ENCODE results near the gene IFI30. TPM values are rescaled to one million over a fixed set of nuclear protein-coding genes. Genes with fewer than 3 reads are reported as not detected.

The IFI30 gene
- total RNA-seq, 1 experiment from 2014 or later: 20.2 TPM

- Mint-ChIP-seq H3K36me3 (peaks cover 30% of the 10 kb centered on the region), H3K9me3 (no peaks in the 10 kb centered on the region), H3K4me3 (peak overlapping the region; percentile 41), H3K27ac (peak overlapping the region; percentile 63), H3K4me1 (peaks cover 15% of the 10 kb centered on the region), H3K27me3 (ENCODE audit: low read depth) (no peaks in the 10 kb centered on the region)
- DNase-seq (ENCODE audit: low spot score): no peak
- POLR2A ChIA-PET: no interaction called here
- TF ChIP-seq SMAD4 (CRISPR knock-in tag; IDR thresholded peaks at IDR 0.05) (no peak), ETV6 (CRISPR knock-in tag; IDR thresholded peaks at IDR 0.05) (no peak), IRF1 (CRISPR knock-in tag; IDR thresholded peaks at IDR 0.05) (no peak), JAZF1 (CRISPR knock-in tag; IDR thresholded peaks at IDR 0.05) (no peak), RORB (CRISPR knock-in tag; IDR thresholded peaks at IDR 0.05) (no peak), E2F5 (CRISPR knock-in tag; IDR thresholded peaks at IDR 0.05) (no peak), HMGA2 (CRISPR knock-in tag; IDR thresholded peaks at IDR 0.05) (no peak), ZNF263 (CRISPR knock-in tag; IDR thresholded peaks at IDR 0.05; ENCODE audit: low read depth) (no peak), ZMAT4 (CRISPR knock-in tag; IDR thresholded peaks at IDR 0.05) (no peak)
- no peak for ATAC-seq
- CTCF ChIA-PET: interaction anchor here (1.0 to 9.7 kb wide), 5 partner anchors 18 to 77 kb away, joined by 5 to 369 read pairs (median 57); partner anchors contain the start of gene JUND
Measured at GRCh38 chr19:18202397-18202777, 28.8 kb downstream of the IFI30 start.

- Mint-ChIP-seq H3K9me3 (no peaks in the 10 kb centered on the region), H3K4me1 (peaks cover 15% of the 10 kb centered on the region), H3K27me3 (ENCODE audit: low read depth) (no peaks in the 10 kb centered on the region), H3K27ac (peak overlapping the region; percentile 95), H3K4me3 (peak overlapping the region; percentile 95), H3K36me3 (peaks cover 29% of the 10 kb centered on the region)
- ChIA-PET CTCF (interaction anchor here (0.6 to 9.7 kb wide), 10 partner anchors 10 to 126 kb away, joined by 3 to 369 read pairs (median 22); partner anchors contain the start of genes JUND and MPV17L2), POLR2A (interaction anchor here (3.7 to 4.0 kb wide), 2 partner anchors 30 to 77 kb away, joined by 21 to 34 read pairs; partner anchors contain the start of gene JUND)
- DNase-seq (ENCODE audit: low spot score) (peak; percentile 71), ATAC-seq (no peak; the same call in 1 of the 2 replicates)
- TF ChIP-seq FOXJ3 (CRISPR knock-in tag; IDR thresholded peaks at IDR 0.05; ENCODE audit: borderline replicate concordance) (no peak), GABPB1 (CRISPR knock-in tag; IDR thresholded peaks at IDR 0.05) (no peak), HMGXB4 (CRISPR knock-in tag; IDR thresholded peaks at IDR 0.05) (no peak; the same call in 1 of the 2 replicates), CDX4 (CRISPR knock-in tag; IDR thresholded peaks at IDR 0.05; ENCODE audit: borderline replicate concordance) (no peak), ARID4B (CRISPR knock-in tag; IDR thresholded peaks at IDR 0.05; ENCODE audit: borderline replicate concordance) (peak; percentile 65; the same call in 1 of the 2 replicates), ETV6 (CRISPR knock-in tag; IDR thresholded peaks at IDR 0.05) (0 out of 2 replicates have a peak, but pooled peaks have one; percentile 39), PRDM15 (CRISPR knock-in tag; IDR thresholded peaks at IDR 0.05) (no peak), NR2C2 (CRISPR knock-in tag; IDR thresholded peaks at IDR 0.05) (no peak), ZNF138 (CRISPR knock-in tag; conservative IDR thresholded peaks at IDR 0.05) (no peak), IRF1 (CRISPR knock-in tag; IDR thresholded peaks at IDR 0.05) (no peak; the same call in 1 of the 2 replicates), SMAD3 (CRISPR knock-in tag; IDR thresholded peaks at IDR 0.05; ENCODE audit: borderline replicate concordance) (no peak), SP1 (CRISPR knock-in tag; conservative IDR thresholded peaks at IDR 0.05) (0 out of 2 replicates have a peak, but pooled peaks have one; percentile 23)
Measured at GRCh38 chr19:18202778-18203407, 29.3 kb downstream of the IFI30 start.

All from WTC11 (cell line).